Measurements from ENCODE around the gene SLC44A1. TPM values are rescaled to one million over a fixed set of nuclear protein-coding genes. Genes with fewer than 3 reads are reported as not detected.
A peak's percentile ranks its signal among the peaks of the same experiment; 100 is the strongest.

SLC44A1 gene
- polyA plus RNA-seq, 3 donors: 6.9 to 52.1 (median 46.5) TPM

- no peak for TF ChIP-seq CTCF (IDR thresholded peaks at IDR 0.05)
- intact Hi-C loops (cut with micrococcal nuclease): no loop called here
- no peak overlapping the region for H3K9ac ChIP-seq (ENCODE audit: insufficient read depth, low read length, poor library complexity, severe bottlenecking)
- H2AFZ ChIP-seq (ENCODE audit: insufficient read depth, low read depth, low read length, poor library complexity, severe bottlenecking): no peak overlapping the region
- 100% methylated on average over 1 of the region's 3 CpGs for WGBS (ENCODE audit: insufficient coverage)
- H3K79me2 ChIP-seq (ENCODE audit: insufficient read depth, low read length): peaks cover 24% of the 10 kb centered on the region
- H3K4me1 Mint-ChIP-seq: peaks cover 11% of the 10 kb centered on the region
- no peaks in the 10 kb centered on the region for H4K20me1 ChIP-seq (ENCODE audit: insufficient read depth, low read length)
- no peak overlapping the region for H3K4me3 ChIP-seq (replicated peaks in 1 of 3; ENCODE audit: low read depth in 2 of 3, low read length in 3 of 3)
- no peaks in the 10 kb centered on the region for H3K27me3 ChIP-seq (ENCODE audit: control insufficient read depth in 2 of 2, insufficient read depth in 2 of 2, low read length in 2 of 2)
- H3K27me3 Mint-ChIP-seq (ENCODE audit: low read depth in 3 of 3): no peaks in the 10 kb centered on the region
- no peak overlapping the region for H3K4me3 Mint-ChIP-seq
- no peak for DNase-seq
- H3K4me1 ChIP-seq (ENCODE audit: control insufficient read depth in 1 of 2, insufficient read depth in 2 of 2, low read length in 2 of 2): no peaks in the 10 kb centered on the region
- H3K9me3 Mint-ChIP-seq: peaks cover 0 to under 1% (median 0%) of the 10 kb centered on the region in 7 donors
- H3K9me3 ChIP-seq (replicated peaks in 1 of 2; ENCODE audit: control insufficient read depth in 1 of 2, insufficient read depth in 1 of 2, low read length in 2 of 2): no peaks in the 10 kb centered on the region
- no peak overlapping the region for H3K4me2 ChIP-seq (replicated peaks; ENCODE audit: extremely low read depth, low read length, poor library complexity, severe bottlenecking)
- peak overlapping the region in 2 of 7 donors; percentile 54 to 69 for H3K27ac Mint-ChIP-seq
- no peak overlapping the region for H3K27ac ChIP-seq (ENCODE audit: low read depth in 1 of 2, low read length in 2 of 2)
- H3K36me3 ChIP-seq (replicated peaks in 1 of 2; ENCODE audit: control insufficient read depth in 1 of 2, insufficient read depth in 2 of 2, low read length in 2 of 2): peaks cover 5 to 18% of the 10 kb centered on the region in 2 donors
- H3K36me3 Mint-ChIP-seq: peaks cover 27 to 63% of the 10 kb centered on the region in 2 donors
These were observed 86.7 kb downstream of the SLC44A1 start for GRCh38 chr9:105331160-105331559.

GRCh38 chr9:105331755-105332154 lies 87.3 kb downstream of the SLC44A1 start:
- Mint-ChIP-seq H3K4me1 (peaks cover 11% of the 10 kb centered on the region), H3K4me3 (no peak overlapping the region), H3K27me3 (ENCODE audit: low read depth in 3 of 3) (no peaks in the 10 kb centered on the region), H3K27ac (peak overlapping the region in 1 of 7 donors; percentile 7), H3K36me3 (peaks cover 33 to 67% of the 10 kb centered on the region in 2 donors), H3K9me3 (no peaks in the 10 kb centered on the region)
- WGBS (ENCODE audit: insufficient coverage): no CpG with 5 or more reads among the region's 1 CpG
- intact Hi-C loops (cut with micrococcal nuclease): no loop called here
- Histone ChIP-seq H3K4me2 (replicated peaks; ENCODE audit: extremely low read depth, low read length, poor library complexity, severe bottlenecking) (no peak overlapping the region), H2AFZ (ENCODE audit: insufficient read depth, low read depth, low read length, poor library complexity, severe bottlenecking) (no peak overlapping the region), H3K36me3 (replicated peaks in 1 of 2; ENCODE audit: control insufficient read depth in 1 of 2, insufficient read depth in 2 of 2, low read length in 2 of 2) (peaks cover 8 to 24% of the 10 kb centered on the region in 2 donors), H3K9ac (ENCODE audit: insufficient read depth, low read length, poor library complexity, severe bottlenecking) (no peak overlapping the region), H3K27me3 (ENCODE audit: control insufficient read depth in 2 of 2, insufficient read depth in 2 of 2, low read length in 2 of 2) (no peaks in the 10 kb centered on the region), H3K79me2 (ENCODE audit: insufficient read depth, low read length) (peaks cover 20% of the 10 kb centered on the region), H3K27ac (ENCODE audit: low read depth in 1 of 2, low read length in 2 of 2) (no peak overlapping the region), H4K20me1 (ENCODE audit: insufficient read depth, low read length) (no peaks in the 10 kb centered on the region), H3K4me1 (ENCODE audit: control insufficient read depth in 1 of 2, insufficient read depth in 2 of 2, low read length in 2 of 2) (no peaks in the 10 kb centered on the region), H3K9me3 (replicated peaks in 1 of 2; ENCODE audit: control insufficient read depth in 1 of 2, insufficient read depth in 1 of 2, low read length in 2 of 2) (no peaks in the 10 kb centered on the region), H3K4me3 (replicated peaks in 1 of 3; ENCODE audit: low read depth in 2 of 3, low read length in 3 of 3) (no peak overlapping the region)
- TF ChIP-seq CTCF (IDR thresholded peaks at IDR 0.05): no peak
- no peak for DNase-seq
